GM19395 (cell line): ENCODE measurements around the gene SETD5.

Experiments
- ATAC-seq: cut with Tn5 transposase; IDR thresholded peaks from one replicate; pipeline ENCODE4 v1.9.1; 2021; ENCODE audit warnings: mild to moderate bottlenecking, moderate library complexity; ENCODE audit not compliant: unreplicated experiment

Gene SETD5

DNA sequence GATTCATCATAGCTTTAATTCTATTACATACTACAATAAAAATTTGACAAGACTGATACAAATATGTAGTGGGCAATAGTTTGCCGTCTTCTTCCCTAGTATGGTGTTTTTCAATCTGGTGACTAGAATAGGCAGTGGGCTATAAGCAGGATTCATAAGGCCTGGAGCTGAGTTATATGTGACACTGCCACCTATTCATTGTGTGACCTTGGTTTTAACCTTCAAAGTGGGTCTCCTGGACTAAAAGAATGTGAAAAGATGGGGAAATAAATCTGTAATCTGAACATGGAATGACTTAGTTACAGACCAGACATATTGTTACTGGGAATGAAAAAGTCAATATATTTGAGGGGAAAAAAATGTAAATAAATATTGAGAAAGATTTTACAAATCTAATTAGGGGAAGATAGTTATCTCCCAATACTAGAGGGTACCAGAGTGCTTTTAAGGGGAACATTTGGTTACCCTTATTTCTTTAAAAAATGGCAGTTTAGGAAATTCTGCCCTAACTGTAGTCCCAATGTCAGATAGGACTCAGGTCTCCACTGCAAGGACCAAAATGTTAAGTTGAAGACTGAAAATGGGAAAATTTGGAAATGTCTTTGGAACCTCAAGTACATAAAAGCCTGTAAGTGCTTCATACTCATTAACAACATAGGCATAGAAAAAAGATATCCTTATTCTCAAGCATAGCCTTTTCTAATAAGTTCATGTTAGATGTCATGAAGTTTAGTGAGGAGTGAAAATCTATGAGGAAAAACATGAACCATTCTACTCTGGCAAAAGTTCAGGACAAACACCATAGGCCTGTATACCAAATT is 10.7 kb upstream of the SETD5 start:
- no peak for ATAC-seq

DNA sequence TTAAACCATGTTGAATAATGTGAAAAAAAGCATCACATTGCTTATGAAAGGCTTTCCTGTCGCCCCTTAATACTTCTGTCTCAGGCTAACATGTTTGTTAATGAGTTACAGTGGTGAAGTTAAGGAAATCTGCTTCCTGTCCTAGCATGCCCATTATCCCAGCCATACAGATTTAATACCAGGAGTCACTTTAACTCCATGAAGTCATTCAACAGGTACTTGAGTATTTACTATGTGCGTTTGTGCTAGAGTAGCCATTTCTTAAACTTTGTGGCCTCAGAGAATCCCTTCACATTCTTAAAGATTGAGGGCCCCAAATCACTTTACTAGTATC is 10.1 kb upstream of the SETD5 start:
- ATAC-seq = no peak

DNA sequence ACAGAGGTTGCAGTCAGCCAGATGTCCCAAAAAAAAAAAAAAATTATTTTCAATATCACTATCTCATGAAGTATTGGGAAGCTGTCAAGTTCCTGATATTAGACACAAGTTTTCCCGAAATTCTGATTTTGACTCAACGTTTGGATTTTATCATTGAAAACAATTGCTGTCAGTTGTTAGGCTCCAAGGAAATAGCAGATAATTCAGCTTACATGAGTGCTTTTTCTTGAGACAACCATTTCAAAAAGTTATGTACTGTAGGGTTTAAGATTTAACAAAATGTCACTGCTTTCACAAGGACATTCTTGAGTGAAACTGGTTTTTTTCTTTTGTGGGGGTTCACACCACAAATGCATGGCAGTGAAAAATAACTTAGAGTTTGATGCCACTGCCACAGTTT is 9.3 kb upstream of the SETD5 start:
- ATAC-seq = no peak

DNA sequence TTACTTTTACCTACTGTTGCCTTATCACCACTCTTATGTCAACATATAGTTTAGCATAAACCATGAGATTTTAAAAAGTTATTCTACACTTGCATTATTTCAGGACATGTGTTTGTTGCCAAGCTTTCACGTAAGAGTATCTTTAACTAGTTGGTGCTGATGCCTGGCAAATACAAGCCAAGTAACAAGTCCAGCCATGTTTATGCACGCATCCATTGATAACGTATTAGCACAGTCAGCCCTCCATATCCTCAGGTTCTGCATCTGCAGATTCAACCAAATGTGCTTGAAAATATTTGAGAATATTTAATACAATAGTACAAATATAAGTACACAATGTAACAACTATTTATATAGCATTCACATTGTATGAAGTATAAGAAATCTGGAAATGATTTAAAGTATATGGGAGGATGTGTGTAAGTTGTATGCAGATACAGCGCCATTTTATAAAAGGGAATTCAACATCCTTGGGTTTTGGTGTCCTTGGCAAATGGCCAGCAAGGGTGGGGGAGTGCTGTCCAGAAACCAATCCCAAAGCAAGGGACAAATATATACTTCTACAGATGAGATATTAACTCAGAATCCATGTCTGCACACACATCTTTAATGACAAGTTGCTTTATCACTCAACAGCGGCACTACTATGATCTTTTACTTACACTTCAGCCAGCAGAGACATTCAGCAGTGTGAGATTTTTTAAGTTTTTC is 8.7 kb upstream of the SETD5 start:
- no peak for ATAC-seq

DNA sequence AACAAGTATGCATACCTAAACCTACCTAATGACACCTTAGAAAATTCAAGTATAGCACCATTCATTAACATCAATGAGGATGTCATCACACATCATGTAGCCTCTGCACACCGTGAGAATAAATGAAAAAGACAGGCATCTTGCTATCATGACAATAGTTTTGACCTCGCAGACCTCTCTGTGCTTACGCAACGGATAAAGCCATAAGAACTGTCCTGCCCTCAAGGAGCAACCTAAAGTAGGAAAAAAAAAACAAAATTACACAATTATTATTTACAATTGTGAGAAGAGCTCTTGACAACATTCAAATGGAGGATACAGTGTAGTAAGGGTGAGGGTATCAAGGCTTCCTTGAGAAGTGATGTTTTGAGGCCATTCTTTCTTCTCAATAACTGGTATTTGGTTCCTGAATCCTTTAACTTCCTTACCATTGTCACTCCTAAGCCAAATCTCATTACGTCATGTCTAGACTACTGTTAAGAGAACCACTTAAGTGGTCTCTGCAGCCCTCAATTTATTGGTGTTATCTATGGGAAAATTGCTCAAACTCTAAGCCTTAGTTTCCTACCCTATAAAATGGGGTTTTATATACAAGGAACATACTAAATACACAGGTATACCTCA is 7.0 kb upstream of the SETD5 start:
- ATAC-seq = no peak

DNA sequence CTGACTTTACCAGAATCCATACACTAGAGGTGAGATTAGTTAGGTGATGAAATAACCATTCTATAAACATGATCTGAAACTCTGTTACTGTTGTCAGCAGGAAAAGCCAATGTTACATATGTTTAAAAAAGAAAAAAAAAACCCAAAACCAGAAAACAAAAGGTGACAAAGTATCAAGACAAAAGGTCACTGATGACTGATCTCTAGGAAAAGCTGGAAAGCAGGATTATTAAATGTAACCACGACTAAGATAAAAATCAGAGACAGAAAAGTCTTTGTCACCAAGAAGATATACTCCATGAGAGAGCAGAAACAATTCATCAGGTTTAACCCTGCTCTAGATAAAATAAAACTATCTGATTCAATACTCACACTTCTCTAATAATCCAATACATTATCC is 5.4 kb upstream of the SETD5 start:
- no peak for ATAC-seq

DNA sequence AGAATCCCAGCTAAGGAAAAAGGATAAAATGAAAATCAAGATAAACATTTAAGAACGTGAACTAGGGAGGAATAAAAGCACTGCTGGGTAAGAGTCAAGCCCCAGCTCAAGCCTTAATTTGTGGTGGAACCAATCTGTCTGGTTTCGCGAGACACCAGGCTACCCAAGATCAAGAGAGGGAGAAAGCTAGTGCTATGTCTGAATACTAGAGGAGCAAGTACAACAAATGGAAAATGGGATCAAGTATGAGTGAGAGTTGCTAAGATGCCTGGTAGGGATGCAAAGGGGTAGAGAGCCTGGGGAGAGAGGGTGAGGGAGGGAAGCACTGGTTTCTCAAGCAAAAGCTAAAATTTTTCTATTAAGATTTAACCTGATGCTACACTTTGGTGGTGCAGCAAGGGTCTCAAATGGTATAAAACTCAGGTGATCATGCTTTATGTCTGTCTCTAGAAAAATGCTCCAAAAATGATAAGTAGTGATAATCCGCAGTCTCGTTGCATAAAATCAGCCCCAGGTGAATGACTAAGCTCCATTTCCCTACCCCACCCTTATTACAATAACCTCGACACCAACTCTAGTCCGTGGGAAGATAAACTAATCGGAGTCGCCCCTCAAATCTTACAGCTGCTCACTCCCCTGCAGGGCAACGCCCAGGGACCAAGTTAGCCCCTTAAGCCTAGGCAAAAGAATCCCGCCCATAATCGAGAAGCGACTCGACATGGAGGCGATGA is 1.7 kb upstream of the SETD5 start:
- ATAC-seq = no peak

DNA sequence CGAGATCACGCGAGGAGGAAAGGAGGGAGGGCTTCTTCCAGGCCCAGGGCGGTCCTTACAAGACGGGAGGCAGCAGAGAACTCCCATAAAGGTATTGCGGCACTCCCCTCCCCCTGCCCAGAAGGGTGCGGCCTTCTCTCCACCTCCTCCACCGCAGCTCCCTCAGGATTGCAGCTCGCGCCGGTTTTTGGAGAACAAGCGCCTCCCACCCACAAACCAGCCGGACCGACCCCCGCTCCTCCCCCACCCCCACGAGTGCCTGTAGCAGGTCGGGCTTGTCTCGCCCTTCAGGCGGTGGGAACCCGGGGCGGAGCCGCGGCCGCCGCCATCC is 1.1 kb upstream of the SETD5 start:
- ATAC-seq = peak; percentile 38

DNA sequence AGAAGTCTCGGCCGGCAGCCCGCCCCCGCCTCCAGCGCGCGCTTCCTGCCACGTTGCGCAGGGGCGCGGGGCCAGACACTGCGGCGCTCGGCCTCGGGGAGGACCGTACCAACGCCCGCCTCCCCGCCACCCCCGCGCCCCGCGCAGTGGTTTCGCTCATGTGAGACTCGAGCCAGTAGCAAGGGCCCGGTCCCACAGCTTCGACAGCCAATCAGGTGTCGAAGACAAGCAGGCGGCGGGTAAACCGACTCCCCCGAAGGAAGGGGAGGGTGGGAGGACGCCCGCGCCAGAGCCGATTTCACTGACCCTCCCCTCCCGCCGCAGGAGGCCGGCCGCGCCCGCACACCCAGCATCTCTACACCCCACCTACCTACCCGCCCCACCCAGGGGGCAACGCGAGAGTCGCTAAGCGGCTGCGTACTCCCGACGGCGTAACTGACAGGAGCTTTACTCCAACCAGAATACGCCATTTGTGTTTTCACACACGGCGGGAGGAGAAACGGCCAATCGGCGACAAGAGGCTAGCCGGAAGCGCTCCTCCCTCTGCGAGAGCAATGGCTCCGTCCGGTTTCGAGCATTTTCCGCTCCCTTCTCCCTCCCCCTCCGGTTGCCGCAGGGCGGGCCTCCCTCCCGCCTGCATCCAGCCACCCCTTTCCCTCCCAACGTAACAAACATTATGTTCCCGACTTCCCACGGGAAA is 633 bp upstream of the SETD5 start:
- peak; percentile 78 for ATAC-seq

DNA sequence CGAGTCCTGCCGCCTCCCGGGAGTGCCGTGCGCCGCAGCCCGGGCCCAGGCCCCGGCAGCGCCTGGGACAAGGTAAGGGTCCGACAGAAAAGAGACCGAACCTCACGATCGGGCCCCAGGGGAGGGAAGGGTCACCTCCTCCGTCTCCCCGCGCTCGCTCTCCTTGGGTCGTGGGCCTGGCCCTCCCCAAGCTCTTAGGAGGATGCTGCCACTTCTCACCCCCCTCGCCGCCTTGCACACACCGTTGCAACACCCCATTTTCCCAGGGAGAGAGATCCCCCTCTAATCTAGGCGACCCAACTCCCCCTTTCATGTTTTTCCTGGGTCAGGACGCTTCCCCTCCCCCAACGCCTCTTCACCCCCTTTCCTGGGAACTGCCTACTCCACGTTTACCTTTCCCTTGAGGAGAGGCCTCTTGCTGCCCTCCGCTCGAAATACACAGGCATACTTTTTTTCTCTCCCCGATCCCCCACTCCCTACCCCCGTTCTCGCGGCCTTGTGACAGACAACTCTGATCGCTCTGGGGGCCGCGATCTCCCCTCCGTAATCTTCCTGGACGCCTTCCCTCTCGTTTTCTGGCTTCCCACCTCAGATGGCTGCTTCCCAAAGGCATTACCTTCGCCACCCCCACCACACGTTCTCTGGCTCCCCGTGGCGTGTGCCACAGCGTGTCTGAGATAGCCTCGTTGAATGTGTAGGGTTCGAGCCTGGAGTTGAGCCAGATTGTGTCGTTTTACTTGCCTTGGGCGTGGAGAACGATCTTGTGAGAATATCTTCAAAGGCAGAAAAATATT is 688 bp downstream of the SETD5 start:
- no peak for ATAC-seq

DNA sequence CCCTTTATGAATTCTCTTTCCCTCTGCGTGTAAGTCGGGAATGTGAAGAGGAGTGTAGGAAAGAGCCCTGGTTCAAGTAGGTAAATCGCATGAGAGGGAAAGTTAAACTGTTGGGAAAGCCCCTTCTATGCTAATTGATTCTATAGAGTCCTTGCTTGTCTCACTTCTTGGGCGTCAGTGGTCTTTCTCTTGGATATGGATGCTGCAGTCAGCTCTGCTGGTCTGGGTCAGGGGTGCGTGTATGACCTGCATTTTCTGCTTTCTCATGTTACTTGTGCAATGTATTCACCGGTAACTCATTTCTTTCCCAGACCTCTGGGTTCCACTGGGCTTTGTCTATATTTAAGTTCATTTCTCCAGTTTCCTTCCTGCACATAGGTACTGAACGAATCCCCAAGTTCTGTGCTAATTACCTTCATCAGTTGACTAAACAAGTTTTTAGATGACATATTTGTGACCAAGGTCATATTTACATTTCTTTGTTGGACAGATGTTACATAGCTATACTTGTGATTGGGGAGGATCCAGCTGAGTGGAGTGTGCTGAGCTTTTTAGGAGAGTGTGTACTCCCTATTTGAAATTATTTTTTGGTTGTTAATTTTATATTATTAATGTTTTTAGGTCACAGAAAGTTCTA is 1.4 kb downstream of the SETD5 start:
- no peak for ATAC-seq

DNA sequence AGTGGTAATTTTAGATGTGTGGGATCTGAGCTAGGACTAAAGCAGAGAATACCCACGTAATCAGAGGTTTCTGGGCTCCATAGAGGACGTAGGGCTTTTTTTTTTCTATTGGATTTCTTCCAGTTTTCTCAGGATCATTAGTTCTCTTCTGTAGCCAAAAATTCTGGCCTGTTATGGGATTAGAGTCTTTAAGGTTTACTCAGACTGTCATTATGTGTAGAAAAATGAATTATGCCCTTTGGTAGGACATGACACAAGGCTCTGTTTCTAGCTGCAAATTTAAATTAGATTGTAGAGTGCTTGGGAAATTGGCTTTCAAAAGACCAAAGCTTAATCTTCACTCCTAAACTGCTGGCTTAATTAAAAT is 1.9 kb downstream of the SETD5 start:
- no peak for ATAC-seq

DNA sequence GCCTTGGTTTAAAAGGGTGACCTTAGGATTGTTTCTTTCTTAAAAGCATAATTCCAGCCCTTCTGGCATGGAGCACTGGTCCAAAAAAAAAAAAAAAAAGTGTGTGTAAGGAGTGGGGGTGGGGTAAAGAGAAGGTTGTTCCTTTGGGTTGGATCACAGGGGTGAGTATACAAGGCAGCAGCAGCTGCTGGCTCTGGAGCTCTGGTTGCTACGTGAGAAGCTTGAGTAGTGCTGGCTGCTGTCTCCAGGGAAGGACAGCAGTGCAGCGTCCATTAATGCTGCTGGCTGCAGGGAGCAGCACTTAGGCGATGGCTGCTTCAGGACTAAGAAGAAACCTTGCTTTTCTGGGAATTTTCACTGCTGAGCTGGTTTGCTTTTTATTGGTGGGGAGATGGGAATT is 2.3 kb downstream of the SETD5 start:
- ATAC-seq = no peak

DNA sequence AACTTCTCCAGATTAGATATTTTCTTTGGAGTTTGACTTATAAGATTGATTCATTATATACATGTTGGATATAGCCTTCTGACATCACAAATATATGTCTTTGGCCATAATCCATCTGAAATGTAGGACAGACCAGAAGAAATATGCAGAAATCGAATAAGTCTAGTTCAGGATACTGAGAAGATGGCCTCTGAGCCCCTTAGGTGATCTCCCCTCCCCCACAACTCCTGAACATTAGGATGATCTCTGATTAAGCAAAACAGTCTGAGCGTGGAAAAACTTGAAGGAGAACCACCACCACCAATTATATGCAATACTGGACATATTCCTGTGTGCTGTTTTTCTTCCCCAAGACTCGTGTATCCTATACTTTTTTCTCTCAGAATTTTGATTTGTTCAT is 3.2 kb downstream of the SETD5 start:
- ATAC-seq = no peak

DNA sequence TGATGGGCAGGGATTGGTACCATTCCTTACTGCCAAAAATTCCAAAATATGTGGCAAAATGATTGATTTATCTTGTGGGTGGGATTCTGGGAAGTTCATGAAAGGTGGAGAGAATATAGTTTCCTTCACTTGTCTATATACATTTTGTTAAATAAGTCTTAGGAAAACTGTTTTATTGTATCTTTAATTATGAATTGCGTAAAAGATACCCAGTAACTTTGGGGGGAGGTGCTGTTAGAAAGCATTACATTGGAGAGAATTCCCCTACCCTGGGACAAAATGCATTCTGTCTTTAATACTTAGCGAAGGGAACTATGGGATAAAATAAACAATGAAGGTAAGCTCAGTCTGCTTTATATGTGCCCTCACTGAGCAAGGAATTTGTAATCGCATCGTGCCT is 4.6 kb downstream of the SETD5 start:
- ATAC-seq = no peak

DNA sequence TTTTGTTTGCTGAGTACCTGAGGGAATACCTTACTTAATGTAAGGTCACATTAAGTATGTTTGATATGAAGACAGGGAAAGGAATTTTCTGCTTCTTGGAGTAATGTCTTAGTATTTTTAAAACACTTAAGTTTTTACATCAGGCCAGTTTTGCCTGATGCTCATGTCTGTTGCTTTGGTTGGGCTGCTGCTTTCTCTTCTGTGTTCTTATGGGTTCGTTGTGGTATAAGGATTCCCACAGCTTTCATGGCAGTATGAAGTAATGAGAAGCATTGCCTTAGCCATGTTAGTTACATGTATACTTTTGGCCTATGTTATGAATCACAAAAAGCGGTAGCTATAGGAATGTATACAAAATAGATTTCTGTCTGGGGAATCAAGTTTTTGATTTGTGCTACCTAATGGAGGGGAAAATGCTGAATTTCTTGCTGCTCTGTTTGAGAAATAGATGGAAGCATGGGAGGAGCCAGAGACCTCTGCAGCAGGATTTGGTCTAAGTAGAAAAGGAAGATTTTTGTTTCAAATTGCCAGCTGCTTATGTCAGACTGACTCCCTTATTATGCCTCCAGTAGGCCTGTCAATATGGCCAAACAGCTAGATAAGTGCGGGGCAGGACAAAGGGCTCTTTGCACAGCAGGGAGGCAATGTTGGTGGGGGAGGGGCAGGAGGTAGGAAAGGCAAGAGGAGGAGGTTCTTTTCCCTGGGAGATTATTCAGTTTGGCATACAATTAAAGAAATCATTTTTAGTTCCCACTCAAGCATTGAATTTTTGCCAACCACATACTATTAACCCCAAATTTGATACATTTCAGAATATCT is 5.2 kb downstream of the SETD5 start:
- no peak for ATAC-seq

DNA sequence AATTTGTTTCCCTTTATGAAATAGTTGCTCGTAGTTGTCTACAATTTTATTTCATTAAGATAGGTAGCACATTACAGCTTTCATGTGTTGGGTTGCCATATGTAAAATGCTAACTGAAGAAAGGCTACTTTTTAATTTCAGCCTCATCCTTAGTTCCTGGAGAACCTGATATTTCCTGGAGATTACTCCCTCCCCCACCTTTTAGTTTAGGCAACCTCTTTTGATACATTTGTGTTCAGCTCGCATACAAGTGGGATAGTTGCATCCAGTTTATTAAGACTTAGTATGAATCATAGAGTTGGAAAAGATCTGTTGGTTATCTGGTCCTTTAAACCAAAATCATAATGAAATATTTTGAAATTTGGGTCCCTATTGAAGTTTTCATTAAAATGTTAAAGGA is 6.0 kb downstream of the SETD5 start:
- ATAC-seq = no peak

DNA sequence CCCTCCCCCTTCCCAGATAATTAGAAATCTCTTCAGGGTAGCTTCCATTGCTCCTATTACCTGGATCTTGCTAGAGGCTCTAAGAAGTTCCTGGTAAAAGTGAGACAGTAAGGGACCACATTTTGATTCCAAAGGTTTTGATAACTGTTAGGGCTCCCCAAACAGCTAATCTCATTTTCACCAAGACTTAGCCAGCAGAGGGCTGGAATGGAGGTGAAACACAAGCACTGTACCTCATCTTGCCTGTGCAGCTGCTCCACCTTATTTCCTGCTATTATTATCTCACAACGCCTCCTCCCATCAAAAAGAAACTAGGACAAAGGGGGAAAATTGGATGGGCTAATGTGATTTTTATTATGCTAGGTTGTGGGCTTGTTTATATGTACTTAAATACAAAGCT is 7.3 kb downstream of the SETD5 start:
- no peak for ATAC-seq

DNA sequence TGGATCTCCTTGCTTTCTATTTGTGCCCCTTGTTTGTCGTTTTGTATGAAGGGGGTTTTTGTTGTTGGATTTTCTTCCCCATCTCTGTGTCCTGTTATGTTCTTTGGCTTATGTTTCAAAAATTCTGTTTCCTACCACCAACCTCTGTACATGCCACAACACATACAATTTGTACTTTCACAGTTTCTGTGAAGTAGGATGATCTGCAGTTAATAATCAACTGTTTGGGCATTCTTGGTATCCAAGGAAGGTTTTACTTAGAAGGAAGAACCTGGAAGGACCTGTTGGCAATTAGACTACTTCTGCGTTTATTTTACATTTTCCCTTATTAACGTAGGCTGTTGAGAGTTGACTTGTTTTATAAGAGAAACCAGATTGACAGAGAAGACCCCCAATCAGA is 8.3 kb downstream of the SETD5 start:
- ATAC-seq = no peak
